Right lobe of liver (tissue), 4 donors: ENCODE data around the gene EIF4E3.

Experiments
- CTCF ChIP-seq, 4 donors: fragments of 200-600 bp in 3 of 4; fragments of 450-650 bp in 1 of 4; IDR thresholded peaks; one replicate each; pipeline versions ENCODE4 v1.5.1 to v1.8.0; 2016 to 2022; ENCODE audit warnings: antibody characterized with exemption in 4 of 4, mild to moderate bottlenecking in 2 of 4
- POLR2A ChIP-seq: fragments of 450-650 bp; IDR thresholded peaks from one replicate; pipeline ENCODE4 v1.6.1; 2017; ENCODE audit warnings: antibody characterized with exemption, mild to moderate bottlenecking
- donor health status: DM: no; HTN: no; CAD: no.
- donor health status: DM: no; HTN: no; CAD: no.
- donor health status: DM: no; HTN: yes; CAD: no.

- TF ChIP-seq CTCF (IDR thresholded peaks at IDR 0.05) (no peak), POLR2A (no peak)
Observed at GRCh38 chr3:71744738-71745137, 19.5 kb upstream of the EIF4E3 start.
